Stimulated activated CD8-positive, alpha-beta memory T cell treated with anti-CD3 and anti-CD28 coated beads, Interleukin-12 subunit alpha, Interleukin-12 subunit beta, amount 100 ng/mL, for 1 hour (primary cell): Measurements from ENCODE around the gene RBM26.

Source experiments
- DNase-seq: peaks from one replicate; pipeline ENCODE4 v3.0.0-alpha.2; 2020; ENCODE audit warnings: low read depth

The RBM26 gene, protein sequence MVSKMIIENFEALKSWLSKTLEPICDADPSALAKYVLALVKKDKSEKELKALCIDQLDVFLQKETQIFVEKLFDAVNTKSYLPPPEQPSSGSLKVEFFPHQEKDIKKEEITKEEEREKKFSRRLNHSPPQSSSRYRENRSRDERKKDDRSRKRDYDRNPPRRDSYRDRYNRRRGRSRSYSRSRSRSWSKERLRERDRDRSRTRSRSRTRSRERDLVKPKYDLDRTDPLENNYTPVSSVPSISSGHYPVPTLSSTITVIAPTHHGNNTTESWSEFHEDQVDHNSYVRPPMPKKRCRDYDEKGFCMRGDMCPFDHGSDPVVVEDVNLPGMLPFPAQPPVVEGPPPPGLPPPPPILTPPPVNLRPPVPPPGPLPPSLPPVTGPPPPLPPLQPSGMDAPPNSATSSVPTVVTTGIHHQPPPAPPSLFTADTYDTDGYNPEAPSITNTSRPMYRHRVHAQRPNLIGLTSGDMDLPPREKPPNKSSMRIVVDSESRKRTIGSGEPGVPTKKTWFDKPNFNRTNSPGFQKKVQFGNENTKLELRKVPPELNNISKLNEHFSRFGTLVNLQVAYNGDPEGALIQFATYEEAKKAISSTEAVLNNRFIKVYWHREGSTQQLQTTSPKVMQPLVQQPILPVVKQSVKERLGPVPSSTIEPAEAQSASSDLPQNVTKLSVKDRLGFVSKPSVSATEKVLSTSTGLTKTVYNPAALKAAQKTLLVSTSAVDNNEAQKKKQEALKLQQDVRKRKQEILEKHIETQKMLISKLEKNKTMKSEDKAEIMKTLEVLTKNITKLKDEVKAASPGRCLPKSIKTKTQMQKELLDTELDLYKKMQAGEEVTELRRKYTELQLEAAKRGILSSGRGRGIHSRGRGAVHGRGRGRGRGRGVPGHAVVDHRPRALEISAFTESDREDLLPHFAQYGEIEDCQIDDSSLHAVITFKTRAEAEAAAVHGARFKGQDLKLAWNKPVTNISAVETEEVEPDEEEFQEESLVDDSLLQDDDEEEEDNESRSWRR

DNA sequence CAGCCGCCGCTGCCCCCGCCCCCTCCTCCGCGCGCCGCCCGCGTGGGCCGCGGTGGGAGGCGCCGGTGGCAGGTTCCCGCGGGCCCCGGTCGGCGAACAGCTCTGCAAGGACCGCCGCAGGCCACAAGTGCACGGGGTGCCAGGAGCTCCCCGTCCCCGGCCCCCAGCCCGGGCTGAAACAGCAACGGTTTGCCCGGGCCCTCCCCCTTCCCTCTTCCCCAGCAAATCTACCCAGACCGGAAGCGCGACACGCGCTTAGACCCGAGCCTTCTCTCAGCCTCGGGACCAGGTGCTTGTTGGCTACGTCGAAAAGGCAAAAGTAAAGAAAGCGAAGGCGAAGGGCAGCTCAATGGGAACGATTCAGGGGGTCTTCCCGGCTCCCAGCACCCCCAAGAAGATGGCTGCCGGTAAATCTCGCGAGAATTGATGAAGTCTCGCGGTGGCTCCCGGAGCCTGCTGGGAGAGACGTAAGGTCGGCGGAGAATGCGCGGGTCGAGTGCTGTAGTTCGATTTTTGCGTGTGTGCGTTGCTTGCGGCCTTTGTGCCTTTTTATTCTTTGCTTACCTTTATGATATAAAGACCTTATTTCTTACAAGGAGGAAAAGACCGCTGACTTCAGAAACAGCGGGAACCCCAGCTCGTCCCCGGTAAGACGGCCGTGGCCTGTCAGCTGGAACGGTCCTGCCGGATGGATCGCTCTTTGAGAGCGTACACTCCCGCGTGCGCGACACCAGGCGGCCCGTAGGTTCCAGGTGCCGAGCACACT, at the start of gene RBM26:
RBM26 (minus strand) TSS at position 425 of the 766 bp plus-strand sequence. CDS start 481 bp downstream, outside the sequence.
- peak; percentile 86 for DNase-seq

DNA sequence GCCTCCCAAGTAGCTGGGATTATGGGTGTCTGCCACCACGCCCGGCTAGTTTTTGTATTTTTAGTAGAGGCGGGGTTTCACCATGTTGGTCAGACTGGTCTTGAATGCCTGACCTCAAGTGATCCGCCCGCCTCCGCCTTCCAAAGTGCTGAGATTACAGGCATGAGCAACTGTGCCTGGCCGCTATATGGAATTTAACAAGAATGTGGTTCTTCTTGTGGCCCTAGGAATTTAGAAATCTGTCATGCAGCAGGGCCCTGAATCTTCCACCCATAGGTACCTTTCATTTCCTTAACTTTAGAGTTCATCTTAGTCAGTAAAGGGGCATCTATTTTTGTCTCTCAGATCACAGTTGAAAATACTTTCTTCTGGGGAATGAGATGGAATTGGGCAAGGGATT, 49.3 kb upstream of the RBM26 start:
- DNase-seq: no peak

DNA sequence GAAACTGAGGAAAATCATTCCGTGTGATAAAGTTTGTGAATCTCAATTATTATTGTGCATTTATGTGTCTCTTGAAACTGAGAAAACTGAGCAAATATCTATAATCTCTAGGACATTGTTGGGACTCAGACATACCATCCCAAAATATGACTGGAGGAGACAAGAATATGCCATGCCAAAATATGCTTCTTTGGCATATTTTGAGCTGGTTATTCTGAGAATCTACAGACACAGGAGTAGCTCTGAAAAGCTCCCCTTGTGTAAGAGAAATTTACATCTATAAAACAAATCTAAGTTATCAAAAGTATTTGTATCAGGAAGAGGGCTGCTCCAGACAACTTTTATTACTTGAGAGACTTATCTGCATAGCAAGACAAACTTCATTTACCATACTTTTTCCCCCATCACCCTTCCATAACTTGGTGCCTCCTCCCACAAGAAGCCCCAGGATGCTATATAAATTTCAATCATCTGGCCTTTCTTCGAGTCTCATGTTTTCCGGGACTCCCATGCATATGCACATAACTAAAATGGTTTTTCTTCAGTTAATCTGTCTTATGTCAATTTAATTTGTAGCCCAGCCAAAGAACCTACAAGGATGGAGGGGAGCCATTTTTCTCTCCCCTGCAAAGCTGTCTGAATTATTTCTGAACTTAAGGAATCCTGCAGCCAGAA, 46.3 kb upstream of the RBM26 start:
- no peak for DNase-seq

- peak; percentile 82 for DNase-seq
Observed at GRCh38 chr13:79451500-79451962, 45.5 kb upstream of the RBM26 start.

DNA sequence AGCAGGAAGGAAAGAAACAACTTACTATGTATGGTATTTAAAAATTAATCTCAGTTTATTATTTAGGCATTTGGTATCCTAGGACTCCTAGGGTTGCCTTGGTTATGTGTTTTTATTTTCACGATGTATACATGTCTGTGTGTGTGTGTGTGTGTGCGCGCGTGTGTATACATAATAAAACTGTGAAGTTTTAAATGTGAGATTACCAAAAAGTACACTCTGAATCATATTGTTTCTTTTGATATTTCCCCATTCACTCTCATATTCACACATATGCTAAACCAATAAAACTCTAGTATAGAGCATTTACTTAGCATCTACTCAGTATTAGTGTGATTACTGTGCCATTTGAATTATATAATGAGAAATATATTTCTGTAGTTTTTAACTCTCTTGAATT, 44.1 kb upstream of the RBM26 start:
- DNase-seq: no peak

- DNase-seq: no peak
Observed at GRCh38 chr13:79448413-79448812, 42.4 kb upstream of the RBM26 start.

DNA sequence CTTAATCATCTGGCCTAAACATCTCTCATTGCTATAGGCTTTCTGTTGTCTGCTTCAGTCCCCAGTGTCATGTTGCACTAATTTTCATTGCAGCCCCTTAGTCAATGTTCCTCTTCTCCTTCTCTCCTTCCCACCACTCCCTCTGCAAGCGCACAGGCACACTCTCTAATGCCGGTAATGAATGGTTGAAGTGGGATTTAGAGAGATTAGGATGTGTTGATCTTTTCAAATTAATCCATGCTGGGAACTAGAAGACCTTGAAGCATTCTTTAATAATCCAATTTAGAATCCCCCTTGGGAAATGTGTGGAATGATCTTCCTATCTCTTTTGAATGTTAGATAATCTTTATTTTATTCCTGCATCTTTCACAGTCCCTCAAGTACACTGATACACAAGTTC, 41.7 kb upstream of the RBM26 start:
- no peak for DNase-seq

GRCh38 chr13:79447141-79447540, 41.1 kb upstream of the RBM26 start:
- DNase-seq: no peak

DNA sequence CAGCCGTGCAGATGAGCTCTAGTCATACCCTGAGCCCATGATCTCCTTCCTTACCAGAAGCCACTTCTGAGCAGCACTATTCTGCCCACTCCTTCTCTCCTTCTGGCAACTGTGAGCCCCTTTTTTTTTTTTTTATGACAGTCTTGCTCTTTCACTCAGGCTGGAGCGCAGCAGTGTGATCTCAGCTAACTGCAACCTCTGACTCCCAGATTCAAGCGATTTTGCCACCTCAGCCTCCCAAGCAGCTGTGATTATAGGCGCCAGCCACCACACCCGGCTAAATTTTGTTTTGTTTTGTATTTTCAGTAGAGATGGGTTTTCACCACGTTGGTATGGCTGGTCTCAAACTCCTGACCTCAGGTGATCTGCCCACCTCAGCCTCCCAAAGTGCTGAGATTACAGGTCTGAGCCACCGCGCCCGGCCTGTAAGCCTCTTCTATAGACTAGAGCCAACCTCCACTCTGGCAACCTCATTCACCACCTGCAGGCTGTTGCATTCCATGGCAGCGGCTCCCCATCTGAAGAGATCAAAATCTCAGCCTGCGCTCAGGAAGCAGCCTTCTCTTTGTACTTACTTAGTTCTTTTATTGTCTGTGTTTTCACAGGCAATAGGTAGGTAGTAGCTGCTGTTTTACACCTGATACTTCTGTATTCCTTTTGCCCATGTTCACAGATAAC, 40.1 kb upstream of the RBM26 start:
- no peak for DNase-seq

GRCh38 chr13:79442706-79443105, 36.7 kb upstream of the RBM26 start:
- DNase-seq: no peak

GRCh38 chr13:79442221-79442620, 36.2 kb upstream of the RBM26 start:
- no peak for DNase-seq

GRCh38 chr13:79440958-79441528, 35.0 kb upstream of the RBM26 start:
- DNase-seq: no peak

- no peak for DNase-seq
Observed at GRCh38 chr13:79439275-79439674, 33.2 kb upstream of the RBM26 start.

DNA sequence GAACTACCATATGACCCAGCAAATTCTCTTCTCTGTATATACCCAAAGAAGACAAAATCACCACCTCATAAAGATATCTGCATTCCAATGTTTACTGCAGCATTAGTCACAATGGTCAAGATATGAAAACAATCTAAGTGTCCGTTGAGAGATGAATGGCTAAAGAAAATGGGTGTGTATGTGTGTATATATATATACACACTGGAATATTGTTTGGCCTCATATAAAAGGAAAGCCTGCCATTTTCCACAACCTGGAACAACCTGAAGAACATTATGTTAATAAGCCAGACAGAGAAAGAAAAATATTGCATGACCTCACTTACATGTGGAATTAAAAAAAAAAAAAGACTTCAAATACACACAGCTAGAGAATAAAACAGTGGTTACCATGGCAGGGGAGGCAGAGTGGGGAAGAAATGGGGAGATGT, 29.5 kb upstream of the RBM26 start:
- DNase-seq: no peak

- no peak for DNase-seq
Observed at GRCh38 chr13:79434556-79434955, 28.5 kb upstream of the RBM26 start.

GRCh38 chr13:79432992-79433391, 26.9 kb upstream of the RBM26 start:
- DNase-seq: no peak

GRCh38 chr13:79432086-79432485, 26.0 kb upstream of the RBM26 start:
- DNase-seq: no peak

- no peak for DNase-seq
Observed at GRCh38 chr13:79429309-79429708, 23.3 kb upstream of the RBM26 start.

GRCh38 chr13:79427883-79428282, 21.8 kb upstream of the RBM26 start:
- no peak for DNase-seq

DNA sequence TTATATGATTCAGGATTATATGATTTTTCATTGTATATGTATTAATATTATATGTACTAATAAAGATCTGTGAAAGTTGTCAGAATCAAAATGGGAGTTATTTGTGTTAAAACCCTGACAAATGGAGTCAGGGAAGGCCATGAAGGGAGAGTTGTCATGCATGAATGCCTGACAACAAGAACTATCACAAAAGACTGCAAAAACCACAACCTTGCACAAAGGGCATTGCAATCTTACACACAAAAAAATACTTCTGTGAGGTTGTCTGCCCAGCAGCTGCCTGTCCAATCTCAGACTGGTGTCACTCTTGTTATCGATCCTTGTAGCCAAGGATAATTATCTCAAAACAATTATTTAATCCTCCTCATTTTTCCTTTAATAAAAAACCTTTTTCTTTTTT, 21.2 kb upstream of the RBM26 start:
- no peak for DNase-seq
